Camera-type eye (tissue), 1 donor: ENCODE results near the gene FGF10. TPM values are rescaled to one million over a fixed set of nuclear protein-coding genes. Genes with fewer than 3 reads are reported as not detected.

Source experiments
- total RNA-seq: library from RNA; depleted of rRNA; stranded (reverse); fragments of >200 nt; gene quantifications from one replicate; pipeline ENCODE4 v1.2.3, GENCODE V29; 2014

FGF10 gene
- 9.4 TPM for total RNA-seq

GRCh38 chr5:44389090-44389822 lies at the start of gene FGF10:
FGF10 (minus strand) TSS chr5:44389420; CDS start chr5:44388682, 738 bp downstream.

